DND-41 (cell line): ENCODE data around the gene IBA57.
A peak's percentile ranks its signal among the peaks of the same experiment; 100 is the strongest.
"Not testable (repeated sequence)": the region's sequence is repeated elsewhere in the genome, so short reads cannot be mapped to it uniquely, and the experiment has no call there.

Experiments used
- ATAC-seq: fragments of 200-7000 bp; cut with Tn5 transposase; 3 replicates; pipeline ENCODE4 v1.9.1; 2021; ENCODE audit warnings: low read depth; ENCODE audit not compliant: insufficient read depth
- DNase-seq: peaks from one replicate; pipeline ENCODE4 v3.0.0-alpha.2; 2020
- H2AFZ ChIP-seq: 2 replicates; pipeline ENCODE4 v1.6.0; 2012; ENCODE audit warnings: low read depth, low read length
- H3K27ac ChIP-seq: 2 replicates; pipeline ENCODE4 v1.5.1; 2012; ENCODE audit warnings: low read length, inconsistent platforms
- H3K27me3 ChIP-seq: fragments of 200-600 bp; sonication (generic); 2 replicates; pipeline ENCODE4 v1.6.0; 2012; ENCODE audit warnings: low read length, mild to moderate bottlenecking, inconsistent platforms; ENCODE audit not compliant: insufficient read depth, poor library complexity
- H3K36me3 ChIP-seq: 2 replicates; pipeline ENCODE4 v1.5.1; 2012; ENCODE audit warnings: low read length, inconsistent platforms; ENCODE audit not compliant: insufficient read depth
- H3K4me1 ChIP-seq: 2 replicates; pipeline ENCODE4 v1.5.1; 2012; ENCODE audit warnings: mild to moderate bottlenecking, low read length; ENCODE audit not compliant: insufficient read depth
- H3K4me2 ChIP-seq: 2 replicates; pipeline ENCODE4 v1.6.0; 2012; ENCODE audit warnings: mild to moderate bottlenecking, moderate library complexity, low read length, inconsistent platforms; ENCODE audit not compliant: insufficient read depth
- H3K4me3 ChIP-seq, 2 experiments: fragments of 200-600 bp in 1 of 2; shearing (Covaris generic) in 1 of 2; 2 replicates each; pipeline ENCODE4 v1.5.1; 2012 to 2016; ENCODE audit warnings: inconsistent platforms in 2 of 2, low read length in 2 of 2, mild to moderate bottlenecking in 2 of 2, low read depth in 1 of 2, moderate library complexity in 1 of 2
- H3K79me2 ChIP-seq: 2 replicates; pipeline ENCODE4 v1.6.0; 2012; ENCODE audit warnings: low read length, inconsistent platforms; ENCODE audit not compliant: insufficient read depth
- H3K9ac ChIP-seq: 2 replicates; pipeline ENCODE4 v1.6.0; 2012; ENCODE audit warnings: low read depth, mild to moderate bottlenecking, inconsistent platforms, low read length, moderate library complexity
- H3K9me3 ChIP-seq: 2 replicates; pipeline ENCODE4 v1.5.1; 2012; ENCODE audit warnings: low read length, moderate library complexity, mild to moderate bottlenecking, inconsistent platforms; ENCODE audit not compliant: insufficient read depth, severe bottlenecking
- H4K20me1 ChIP-seq: 2 replicates; pipeline ENCODE4 v1.6.0; 2012; ENCODE audit warnings: low read length; ENCODE audit not compliant: insufficient read depth
- CTCF ChIP-seq: IDR thresholded peaks from 2 replicates; pipeline ENCODE4 v1.5.1; 2012; ENCODE audit warnings: borderline replicate concordance, low read length, moderate library complexity, mild to moderate bottlenecking; ENCODE audit not compliant: poor library complexity, severe bottlenecking; ENCODE audit errors: extremely low read depth
- EZH2 ChIP-seq: IDR thresholded peaks from 3 replicates; pipeline ENCODE4 v1.6.1; 2012; ENCODE audit warnings: borderline replicate concordance, low read depth, mild to moderate bottlenecking, moderate library complexity, low read length, inconsistent platforms; ENCODE audit not compliant: severe bottlenecking

Gene IBA57

GRCh38 chr1:228225740-228226139, 60.1 kb downstream of the IBA57 start:
- no peak for ATAC-seq
- Histone ChIP-seq H3K9me3 (no peaks in the 10 kb centered on the region), H3K79me2 (no peaks in the 10 kb centered on the region), H3K27me3 (no peaks in the 10 kb centered on the region), H2AFZ (no peak overlapping the region), H3K4me3 (no peak overlapping the region), H4K20me1 (no peaks in the 10 kb centered on the region), H3K27ac (no peak overlapping the region), H3K36me3 (peaks cover 59% of the 10 kb centered on the region), H3K4me2 (no peak overlapping the region), H3K4me1 (no peaks in the 10 kb centered on the region), H3K9ac (no peak overlapping the region)
- DNase-seq: no peak
- TF ChIP-seq EZH2: no peak
- no peak for TF ChIP-seq CTCF

GRCh38 chr1:228226141-228226874, 60.7 kb downstream of the IBA57 start:
- no peak for DNase-seq
- H3K4me3 ChIP-seq: no peak overlapping the region
- H3K9ac ChIP-seq: no peak overlapping the region
- no peaks in the 10 kb centered on the region for H3K9me3 ChIP-seq
- no peaks in the 10 kb centered on the region for H3K27me3 ChIP-seq
- H3K4me2 ChIP-seq: no peak overlapping the region
- no peaks in the 10 kb centered on the region for H4K20me1 ChIP-seq
- no peaks in the 10 kb centered on the region for H3K4me1 ChIP-seq
- TF ChIP-seq EZH2 (no peak), CTCF (no peak)
- H3K27ac ChIP-seq: no peak overlapping the region
- ATAC-seq: no peak
- H3K79me2 ChIP-seq: no peaks in the 10 kb centered on the region
- no peak overlapping the region for H2AFZ ChIP-seq
- peaks cover 60% of the 10 kb centered on the region for H3K36me3 ChIP-seq

GRCh38 chr1:228226956-228227791, 61.6 kb downstream of the IBA57 start:
- no peak overlapping the region for H3K4me3 ChIP-seq
- TF ChIP-seq EZH2 (no peak), CTCF (peak; percentile 34)
- no peaks in the 10 kb centered on the region for H4K20me1 ChIP-seq
- H3K27me3 ChIP-seq: no peaks in the 10 kb centered on the region
- H3K4me1 ChIP-seq: no peaks in the 10 kb centered on the region
- H2AFZ ChIP-seq: no peak overlapping the region
- no peak overlapping the region for H3K4me2 ChIP-seq
- H3K27ac ChIP-seq: no peak overlapping the region
- H3K9ac ChIP-seq: no peak overlapping the region
- peaks cover 68% of the 10 kb centered on the region for H3K36me3 ChIP-seq
- H3K9me3 ChIP-seq: no peaks in the 10 kb centered on the region
- H3K79me2 ChIP-seq: no peaks in the 10 kb centered on the region
- no peak for ATAC-seq
- DNase-seq: no peak

GRCh38 chr1:228228147-228228546, 62.5 kb downstream of the IBA57 start:
- H4K20me1 ChIP-seq, H2AFZ ChIP-seq, H3K27me3 ChIP-seq, H3K9ac ChIP-seq, H3K4me3 ChIP-seq, H3K4me2 ChIP-seq, ATAC-seq, H3K79me2 ChIP-seq, DNase-seq, H3K4me1 ChIP-seq, H3K9me3 ChIP-seq, H3K27ac ChIP-seq: not testable (repeated sequence)
- peaks cover 74% of the 10 kb centered on the region for H3K36me3 ChIP-seq
